H1 (cell line): ENCODE results near the gene TECRL. TPM values are rescaled to one million over a fixed set of nuclear protein-coding genes. Genes with fewer than 3 reads are reported as not detected.

Experiments used
- CTCF ChIA-PET: fragments of 300-600 bp; sonication (Branson Sonifier 250); formaldehyde crosslinking; loops from one replicate; lab custom pipeline; 2021; ENCODE audit not compliant: partially characterized antibody; lab: Charles Lee
- POLR2A ChIA-PET: fragments of 300-600 bp; sonication (Branson Sonifier 250); formaldehyde crosslinking; loops from one replicate; lab custom pipeline; 2021; ENCODE audit warnings: inconsistent platforms; ENCODE audit not compliant: partially characterized antibody; lab: Charles Lee
- DNase-seq, 2 experiments: peaks; one replicate each; pipeline versions ENCODE4 v3.0.0 to v3.0.0-alpha.2; 2010 to 2022; ENCODE audit warnings: low spot score in 2 of 2, low read depth in 1 of 2, mixed read lengths in 1 of 2
- FAIRE-seq: peaks from 2 replicates; lab custom pipeline; 2011; peaks lifted over from hg19 to GRCh38; lab: Jason Lieb, UNC
- H2AFZ ChIP-seq: 2 replicates; pipeline ENCODE4 v1.8.1; 2012; ENCODE audit warnings: low read length, inconsistent platforms
- H2AK5ac ChIP-seq: 2 replicates; pipeline ENCODE4 v1.6.1; 2013; ENCODE audit warnings: low read depth, low read length
- H2BK120ac ChIP-seq: replicated peaks from 2 replicates; pipeline ENCODE3; 2013; ENCODE audit warnings: low read depth, low read length, inconsistent platforms
- H2BK12ac ChIP-seq: 2 replicates; pipeline ENCODE4 v1.6.1; 2013; ENCODE audit warnings: low read depth, low read length
- H2BK15ac ChIP-seq: 2 replicates; pipeline ENCODE4 v1.6.1; 2013; ENCODE audit warnings: low read length
- H2BK20ac ChIP-seq: 2 replicates; pipeline ENCODE4 v1.6.1; 2013; ENCODE audit warnings: low read length
- H2BK5ac ChIP-seq: 2 replicates; pipeline ENCODE4 v1.6.1; 2013; ENCODE audit warnings: low read depth, low read length
- H3K14ac ChIP-seq: 2 replicates; pipeline ENCODE4 v1.6.1; 2013; ENCODE audit warnings: inconsistent platforms; ENCODE audit not compliant: insufficient read length
- H3K18ac ChIP-seq: 2 replicates; pipeline ENCODE4 v1.6.1; 2013; ENCODE audit warnings: low read length; ENCODE audit errors: extremely low read depth
- H3K23ac ChIP-seq: 2 replicates; pipeline ENCODE4 v1.6.1; 2013; ENCODE audit warnings: inconsistent platforms; ENCODE audit not compliant: insufficient read length
- H3K23me2 ChIP-seq: 2 replicates; pipeline ENCODE4 v1.6.1; 2013; ENCODE audit warnings: low read depth, low read length
- H3K27ac ChIP-seq: 2 replicates; pipeline ENCODE4 v1.6.1; 2011; ENCODE audit warnings: low read depth, low read length, inconsistent platforms
- H3K27me3 ChIP-seq, 4 experiments: replicated peaks in 1 of 4; 1 replicate in 1 of 4; 2 replicates in 3 of 4; pipeline versions ENCODE4 v1.6.1 to v1.8.1; 2011 to 2013; ENCODE audit warnings: low read length in 3 of 4, mild to moderate bottlenecking in 3 of 4, inconsistent platforms in 2 of 4, mixed read lengths in 2 of 4, moderate library complexity in 1 of 4; ENCODE audit not compliant: control insufficient read depth in 3 of 4, insufficient read depth in 3 of 4; ENCODE audit errors: extremely low read depth in 1 of 4
- H3K36me3 ChIP-seq, 4 experiments: 2 replicates each; pipeline versions ENCODE4 v1.6.1 to v1.8.1; 2011 to 2013; ENCODE audit warnings: mild to moderate bottlenecking in 4 of 4, low read length in 3 of 4, moderate library complexity in 2 of 4, control low read depth in 1 of 4, inconsistent platforms in 1 of 4; ENCODE audit not compliant: insufficient read depth in 4 of 4, control insufficient read depth in 2 of 4
- H3K4ac ChIP-seq: replicated peaks from 2 replicates; pipeline ENCODE3; 2013; ENCODE audit warnings: low read length, low read depth, mixed read lengths, inconsistent platforms; ENCODE audit not compliant: insufficient read length
- H3K4me1 ChIP-seq, 4 experiments: replicated peaks in 1 of 4; 1 replicate in 1 of 4; 2 replicates in 3 of 4; pipeline versions ENCODE4 v1.6.1 to v1.8.1; 2011 to 2013; ENCODE audit warnings: low read length in 3 of 4, inconsistent platforms in 2 of 4, mixed read lengths in 1 of 4; ENCODE audit not compliant: insufficient read depth in 4 of 4, control insufficient read depth in 3 of 4
- H3K4me2 ChIP-seq, 2 experiments: 2 replicates each; pipeline versions ENCODE4 v1.6.1 to v1.8.1; 2011 to 2013; ENCODE audit warnings: low read depth in 2 of 2, low read length in 2 of 2, control low read depth in 1 of 2, inconsistent platforms in 1 of 2, mild to moderate bottlenecking in 1 of 2; ENCODE audit not compliant: insufficient read depth in 1 of 2
- H3K4me3 ChIP-seq, 4 experiments: fragments of 200-600, 300-600 bp in 1 of 4; sonication (generic), shearing (Covaris generic), sonication (Bioruptor Twin) in 1 of 4; 2 replicates each; pipeline versions ENCODE4 v1.5.1 to v1.8.1; 2011 to 2016; ENCODE audit warnings: low read length in 4 of 4, low read depth in 3 of 4, control low read depth in 2 of 4, inconsistent platforms in 2 of 4, mild to moderate bottlenecking in 2 of 4, mixed read lengths in 1 of 4, moderate library complexity in 1 of 4; ENCODE audit not compliant: insufficient read depth in 2 of 4; ENCODE audit errors: extremely low read depth in 1 of 4
- H3K56ac ChIP-seq: replicated peaks from 2 replicates; pipeline ENCODE3; 2013; ENCODE audit warnings: low read depth, mild to moderate bottlenecking, mixed read lengths, low read length, inconsistent platforms; ENCODE audit not compliant: insufficient read length
- H3K79me1 ChIP-seq: 2 replicates; pipeline ENCODE4 v1.6.1; 2013; ENCODE audit warnings: low read depth, low read length, control low read depth
- H3K79me2 ChIP-seq, 2 experiments: 2 replicates each; pipeline versions ENCODE4 v1.6.1 to v1.8.1; 2012 to 2013; ENCODE audit warnings: low read length in 2 of 2, mild to moderate bottlenecking in 2 of 2, inconsistent platforms in 1 of 2; ENCODE audit not compliant: insufficient read depth in 2 of 2, control insufficient read depth in 1 of 2
- H3K9ac ChIP-seq, 4 experiments: replicated peaks in 1 of 4; 1 replicate in 1 of 4; 2 replicates in 3 of 4; pipeline versions ENCODE4 v1.6.1 to v1.8.1; 2011 to 2013; ENCODE audit warnings: low read depth in 3 of 4, low read length in 3 of 4, control low read depth in 2 of 4, mild to moderate bottlenecking in 2 of 4, moderate library complexity in 2 of 4, inconsistent platforms in 1 of 4; ENCODE audit errors: extremely low read depth in 1 of 4
- H3K9me3 ChIP-seq, 2 experiments: 2 replicates each; pipeline versions ENCODE4 v1.6.1 to v1.8.1; 2012 to 2013; ENCODE audit warnings: mild to moderate bottlenecking in 2 of 2, moderate library complexity in 2 of 2, control low read depth in 1 of 2, inconsistent platforms in 1 of 2, low read depth in 1 of 2, low read length in 1 of 2, mixed read lengths in 1 of 2; ENCODE audit not compliant: insufficient read depth in 2 of 2
- H4K20me1 ChIP-seq, 2 experiments: replicated peaks in 1 of 2; 2 replicates each; pipeline versions ENCODE3 to v1.8.1; 2011 to 2013; ENCODE audit warnings: inconsistent platforms in 2 of 2, low read length in 2 of 2, mild to moderate bottlenecking in 1 of 2; ENCODE audit not compliant: insufficient read depth in 2 of 2, control insufficient read depth in 1 of 2
- H4K5ac ChIP-seq: 2 replicates; pipeline ENCODE4 v1.6.1; 2013; ENCODE audit warnings: low read length, low read depth, mixed read lengths, inconsistent platforms; ENCODE audit not compliant: insufficient read length
- H4K8ac ChIP-seq: 2 replicates; pipeline ENCODE4 v1.8.0; 2013; ENCODE audit warnings: mild to moderate bottlenecking, moderate library complexity, low read length, inconsistent platforms; ENCODE audit not compliant: insufficient read depth; ENCODE audit errors: extremely low read depth
- H4K91ac ChIP-seq: replicated peaks from 2 replicates; pipeline ENCODE3; 2013; ENCODE audit warnings: low read length, mixed read lengths, inconsistent platforms; ENCODE audit not compliant: insufficient read length
- CTCF ChIP-seq, 3 experiments: IDR thresholded peaks; 1 replicate in 2 of 3; 2 replicates in 1 of 3; pipeline versions ENCODE4 v1.5.1 to v1.6.1; 2011; ENCODE audit warnings: low read length in 3 of 3, mild to moderate bottlenecking in 3 of 3, inconsistent platforms in 2 of 3, low read depth in 1 of 3, moderate library complexity in 1 of 3; ENCODE audit not compliant: insufficient read depth in 1 of 3; ENCODE audit errors: control extremely low read depth in 1 of 3
- GABPA ChIP-seq: IDR thresholded peaks from 2 replicates; pipeline ENCODE4 v1.6.1; 2011; ENCODE audit warnings: mild to moderate bottlenecking, low read length, moderate library complexity, borderline replicate concordance; ENCODE audit not compliant: insufficient read depth
- HDAC6 ChIP-seq: IDR thresholded peaks from one replicate; pipeline ENCODE4 v1.7.1; 2012; ENCODE audit warnings: low read depth, mild to moderate bottlenecking, inconsistent platforms, low read length, moderate library complexity
- POLR2AphosphoS5 ChIP-seq: IDR thresholded peaks from 2 replicates; pipeline ENCODE4 v1.6.1; 2011; ENCODE audit warnings: low read depth, low read length
- SIRT6 ChIP-seq: IDR thresholded peaks from one replicate; pipeline ENCODE4 v1.7.1; 2012; ENCODE audit warnings: low read length, inconsistent platforms
- SP1 ChIP-seq: IDR thresholded peaks from 2 replicates; pipeline ENCODE4 v1.6.1; 2011; ENCODE audit warnings: low read depth, low read length
- TEAD4 ChIP-seq: IDR thresholded peaks from 2 replicates; pipeline ENCODE4 v1.6.1; 2012; ENCODE audit warnings: low read depth, low read length, inconsistent platforms, mixed read lengths
- ZNF274 ChIP-seq: IDR thresholded peaks from 2 replicates; pipeline ENCODE4 v1.7.0; 2012; ENCODE audit warnings: low read length, borderline replicate concordance; ENCODE audit errors: extremely low read depth
- WGBS, 2 experiments: shearing (Covaris generic) in 1 of 2; methylation state at CpG; one replicate each; pipeline versions ENCODE4 v1.1.6 to v1.1.7; 2013 to 2015; ENCODE audit warnings: low lambda C conversion rate in 2 of 2, mixed read lengths in 2 of 2, inconsistent platforms in 1 of 2, low coverage in 1 of 2, missing lambda C conversion rate in 1 of 2; ENCODE audit not compliant: insufficient replicate concordance in 2 of 2, insufficient coverage in 1 of 2, insufficient read length in 1 of 2; ENCODE audit errors: extremely low coverage in 1 of 2, missing lambda C conversion rate in 1 of 2; 5-methylcytosine and 5-hydroxymethylcytosine counted together
- polyA plus RNA-seq, 7 experiments: library from polyadenylated mRNA; depleted of rRNA in 3 of 7; stranded (reverse) in 5 of 7; unstranded in 2 of 7; fragments of >200 nt in 5 of 7; fragments of 200-250 nt in 2 of 7; gene quantifications; 1 replicate in 5 of 7; 2 replicates in 1 of 7; 4 replicates in 1 of 7; pipeline versions ENCODE4 v1.2.1 to v1.2.3, GENCODE V29; 2011 to 2013; ENCODE audit warnings: missing spikeins in 2 of 7, mixed read lengths in 2 of 7
- total RNA-seq: library from RNA; stranded (reverse); fragmentation: NEBNext Ultra II Directional; extraction: Animal tissue kit (Norgen Biotek cat#: 25700); gene quantifications from 2 replicates; pipeline ENCODE4 v1.2.1, GENCODE V29; 2021

Gene TECRL
- total and polyA plus RNA-seq, 2 of the 8 experiments (the other 6 are each of a cell fraction or from before 2014, with no cell fraction given): not detected

GRCh38 chr4:64360664-64361398, 48.4 kb downstream of the TECRL start:
- no peaks in the 10 kb centered on the region for H3K4me1 ChIP-seq
- H3K9me3 ChIP-seq: no peaks in the 10 kb centered on the region
- H4K91ac ChIP-seq: no peak overlapping the region
- H3K4ac ChIP-seq: no peak overlapping the region
- H2BK20ac ChIP-seq: no peak overlapping the region
- H2BK15ac ChIP-seq: no peak overlapping the region
- H2BK120ac ChIP-seq: no peak overlapping the region
- no peaks in the 10 kb centered on the region for H3K79me2 ChIP-seq
- no peak overlapping the region for H2BK5ac ChIP-seq
- H3K4me3 ChIP-seq: no peak overlapping the region
- H3K36me3 ChIP-seq: no peaks in the 10 kb centered on the region
- H3K23me2 ChIP-seq: no peaks in the 10 kb centered on the region
- H3K18ac ChIP-seq: no peak overlapping the region
- FAIRE-seq (no peak), DNase-seq (no peak)
- H3K56ac ChIP-seq: no peak overlapping the region
- H3K14ac ChIP-seq: no peak overlapping the region
- no peak overlapping the region for H3K23ac ChIP-seq
- CTCF ChIA-PET: interaction anchor here (0.6 kb wide), 1 partner anchor 262 kb away, joined by 3 read pairs; no protein-coding TSS in a partner anchor
- no peak overlapping the region for H3K4me2 ChIP-seq
- H3K27me3 ChIP-seq: no peaks in the 10 kb centered on the region
- no peak overlapping the region for H2BK12ac ChIP-seq
- no peak overlapping the region for H3K9ac ChIP-seq
- WGBS, 2 experiments: 91% methylated on average over 8 of the region's 8 CpGs; no CpG with 5 or more reads in 1 of the 2 experiments
- H4K8ac ChIP-seq: no peak overlapping the region
- H2AK5ac ChIP-seq: no peak overlapping the region
- POLR2A ChIA-PET: no interaction called here
- H2AFZ ChIP-seq: 0 out of 2 replicates have a peak overlapping the region, but pooled peaks have one; percentile 22
- no peak overlapping the region for H3K27ac ChIP-seq
- H4K20me1 ChIP-seq: no peaks in the 10 kb centered on the region
- H4K5ac ChIP-seq: no peak overlapping the region
- TF ChIP-seq SIRT6 (no peak), POLR2AphosphoS5 (no peak), ZNF274 (no peak), HDAC6 (no peak), GABPA (no peak), TEAD4 (no peak), SP1 (no peak), CTCF (IDR thresholded peaks at IDR 0.05; ENCODE audit: control extremely low read depth in 1 of 3, insufficient read depth in 1 of 3, low read depth in 1 of 3, low read length in 3 of 3) (peak in 1 of 3 experiments; percentile 17; a peak in 1 of 4 replicates)
- H3K79me1 ChIP-seq: no peaks in the 10 kb centered on the region
